ENCODE measurements around the gene ISOC2. TPM values are rescaled to one million over a fixed set of nuclear protein-coding genes. Genes with fewer than 3 reads are reported as not detected.

Gene ISOC2
- total RNA-seq, 3 donors from 2014 or later: 42.7 to 71.5 (median 57.0) TPM

DNA sequence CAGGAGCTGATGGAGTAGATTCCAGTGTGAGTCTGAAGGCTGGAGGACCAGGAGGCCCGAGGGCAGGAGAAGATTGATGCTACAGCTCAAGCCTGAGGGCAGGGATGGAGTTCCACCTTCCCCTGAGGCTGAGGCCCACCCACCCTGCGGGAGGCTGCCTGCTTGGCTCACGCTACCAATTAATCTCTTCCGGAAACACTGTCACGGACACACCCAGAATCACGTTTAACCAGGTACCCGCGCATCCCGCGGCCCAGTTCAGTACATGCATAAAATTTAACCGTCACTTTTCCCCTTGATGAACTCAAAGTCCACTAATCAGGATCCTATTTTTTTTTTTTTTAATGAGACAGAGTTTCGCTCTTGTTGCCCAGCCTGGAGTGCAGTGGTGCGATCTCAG is 9.8 kb upstream of the ISOC2 start:
- no peaks in the 10 kb centered on the region for H3K27me3 ChIP-seq
- intact Hi-C loops (cut with DNase I; ENCODE audit: low total_unique reads): loop anchor here (10.0 kb wide), 1 partner anchor 1486 kb away; no protein-coding TSS in a partner anchor
- H3K36me3 ChIP-seq: no peaks in the 10 kb centered on the region
- H3K4me1 ChIP-seq: peaks cover 0 to 4% of the 10 kb centered on the region in 2 donors
- DNase-seq (ENCODE audit: low spot score in 2 of 2): no peak
- TF ChIP-seq, protein P1, sequence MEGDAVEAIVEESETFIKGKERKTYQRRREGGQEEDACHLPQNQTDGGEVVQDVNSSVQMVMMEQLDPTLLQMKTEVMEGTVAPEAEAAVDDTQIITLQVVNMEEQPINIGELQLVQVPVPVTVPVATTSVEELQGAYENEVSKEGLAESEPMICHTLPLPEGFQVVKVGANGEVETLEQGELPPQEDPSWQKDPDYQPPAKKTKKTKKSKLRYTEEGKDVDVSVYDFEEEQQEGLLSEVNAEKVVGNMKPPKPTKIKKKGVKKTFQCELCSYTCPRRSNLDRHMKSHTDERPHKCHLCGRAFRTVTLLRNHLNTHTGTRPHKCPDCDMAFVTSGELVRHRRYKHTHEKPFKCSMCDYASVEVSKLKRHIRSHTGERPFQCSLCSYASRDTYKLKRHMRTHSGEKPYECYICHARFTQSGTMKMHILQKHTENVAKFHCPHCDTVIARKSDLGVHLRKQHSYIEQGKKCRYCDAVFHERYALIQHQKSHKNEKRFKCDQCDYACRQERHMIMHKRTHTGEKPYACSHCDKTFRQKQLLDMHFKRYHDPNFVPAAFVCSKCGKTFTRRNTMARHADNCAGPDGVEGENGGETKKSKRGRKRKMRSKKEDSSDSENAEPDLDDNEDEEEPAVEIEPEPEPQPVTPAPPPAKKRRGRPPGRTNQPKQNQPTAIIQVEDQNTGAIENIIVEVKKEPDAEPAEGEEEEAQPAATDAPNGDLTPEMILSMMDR (IDR thresholded peaks at IDR 0.05): no peak
- TF ChIP-seq POLR2AphosphoS5 (IDR thresholded peaks at IDR 0.05) (no peak), POLR2A (IDR thresholded peaks at IDR 0.05) (no peak)
- no peaks in the 10 kb centered on the region for H3K9me3 ChIP-seq
- H3K27ac ChIP-seq: no peak overlapping the region
- no peak overlapping the region for H3K4me3 ChIP-seq

DNA sequence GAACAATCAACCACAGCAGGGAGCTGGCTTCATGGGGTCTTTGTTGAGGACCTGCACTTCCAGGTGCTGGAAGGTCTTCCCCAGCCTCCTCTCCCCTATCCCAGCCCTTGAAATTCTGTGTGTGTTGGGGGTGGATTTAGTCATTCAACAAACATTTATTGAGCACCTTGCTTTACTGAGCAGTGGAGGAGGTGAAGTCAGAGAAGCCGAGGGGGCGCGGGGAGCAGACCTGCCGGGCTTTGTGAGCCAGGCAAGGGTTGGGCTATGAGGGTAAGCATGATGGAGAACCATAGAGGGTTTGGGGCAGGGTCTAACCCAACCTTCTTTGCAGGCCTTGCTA is 6.6 kb upstream of the ISOC2 start:
- Histone ChIP-seq H3K9me3 (no peaks in the 10 kb centered on the region), H3K4me3 (no peak overlapping the region), H3K27me3 (no peaks in the 10 kb centered on the region), H3K27ac (no peak overlapping the region), H3K4me1 (no peaks in the 10 kb centered on the region), H3K36me3 (no peaks in the 10 kb centered on the region)
- DNase-seq (ENCODE audit: low spot score in 2 of 2): no peak
- intact Hi-C loops (cut with DNase I; ENCODE audit: low total_unique reads): no loop called here
- TF ChIP-seq, protein P1 (IDR thresholded peaks at IDR 0.05): no peak

DNA sequence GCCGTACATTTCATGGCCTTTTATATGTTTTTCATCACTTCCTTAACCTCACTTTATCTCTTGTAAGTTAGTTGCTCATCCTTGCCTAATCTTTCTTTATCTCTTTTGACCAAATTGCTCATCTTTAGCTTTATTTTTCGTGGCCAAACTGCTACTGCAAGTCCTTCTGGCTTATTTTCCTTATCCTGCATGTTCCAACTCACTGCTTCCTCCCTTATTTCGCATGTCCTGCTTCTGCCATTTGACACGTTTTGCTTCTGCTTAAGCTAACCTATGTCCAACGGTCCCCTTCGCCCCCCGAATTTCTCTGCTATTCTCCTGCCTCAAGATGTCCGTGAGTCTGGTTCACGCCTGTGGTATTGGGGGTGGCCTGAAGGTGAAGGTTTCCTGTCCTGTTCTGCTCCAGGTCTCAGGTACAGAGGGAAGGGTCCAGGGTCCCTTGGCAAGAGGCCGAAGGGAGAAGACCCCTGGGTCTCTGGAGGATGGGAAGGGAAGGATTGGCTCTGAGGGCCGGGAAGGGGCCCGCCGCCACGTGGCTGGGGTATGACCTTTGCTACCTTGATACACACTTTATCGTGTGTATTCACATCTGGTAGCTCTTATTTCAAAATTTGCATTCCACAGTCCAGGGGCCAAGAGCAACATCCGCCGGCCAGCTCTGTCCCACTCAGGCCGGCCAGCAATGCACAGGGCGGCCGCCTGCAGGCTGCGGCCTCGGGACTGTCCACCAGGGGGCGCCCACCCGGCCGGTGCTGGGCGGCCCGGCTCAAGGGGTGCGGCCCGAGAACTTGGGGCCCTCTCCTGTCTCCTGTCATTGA is 6.0 kb upstream of the ISOC2 start:
- Histone ChIP-seq H3K4me1 (no peaks in the 10 kb centered on the region), H3K4me3 (no peak overlapping the region), H3K27ac (peak overlapping the region in 1 of 2 donors; percentile 14), H3K36me3 (no peaks in the 10 kb centered on the region), H3K9me3 (no peaks in the 10 kb centered on the region), H3K27me3 (no peaks in the 10 kb centered on the region)
- no peak for DNase-seq (ENCODE audit: low spot score in 2 of 2)
- peak in 1 of 3 donors; percentile 27 for TF ChIP-seq POLR2AphosphoS5 (IDR thresholded peaks at IDR 0.05)
- TF ChIP-seq, protein P1 (IDR thresholded peaks at IDR 0.05): peak; percentile 89 to 94 (median 91)
- no peak for TF ChIP-seq POLR2A (IDR thresholded peaks at IDR 0.05)
- intact Hi-C loops (cut with DNase I; ENCODE audit: low total_unique reads): no loop called here

DNA sequence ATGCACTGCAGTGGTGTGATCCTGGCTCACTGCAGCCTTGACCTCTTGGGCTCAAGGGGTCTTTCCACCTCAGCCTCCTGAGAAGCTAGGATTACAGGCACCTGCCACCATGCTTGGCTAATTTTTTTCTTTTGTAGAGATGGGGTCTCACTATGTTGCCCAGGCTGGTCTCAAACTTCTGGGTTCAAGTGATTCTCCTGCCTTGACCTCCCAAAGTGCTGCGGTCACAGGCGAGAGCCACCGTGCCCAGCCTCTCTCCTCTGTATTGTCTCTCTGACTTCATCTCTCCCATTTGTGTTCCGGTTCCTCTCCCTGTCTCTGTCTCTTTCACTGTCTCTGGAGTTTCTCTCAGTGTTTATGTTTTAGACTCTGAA is 4.8 kb upstream of the ISOC2 start:
- Histone ChIP-seq H3K27me3 (no peaks in the 10 kb centered on the region), H3K36me3 (no peaks in the 10 kb centered on the region), H3K9me3 (no peaks in the 10 kb centered on the region), H3K4me1 (no peaks in the 10 kb centered on the region), H3K4me3 (no peak overlapping the region), H3K27ac (no peak overlapping the region)
- DNase-seq (ENCODE audit: low spot score in 2 of 2): no peak
- intact Hi-C loops (cut with DNase I; ENCODE audit: low total_unique reads): no loop called here
- TF ChIP-seq POLR2AphosphoS5 (IDR thresholded peaks at IDR 0.05) (no peak), POLR2A (IDR thresholded peaks at IDR 0.05) (no peak)

DNA sequence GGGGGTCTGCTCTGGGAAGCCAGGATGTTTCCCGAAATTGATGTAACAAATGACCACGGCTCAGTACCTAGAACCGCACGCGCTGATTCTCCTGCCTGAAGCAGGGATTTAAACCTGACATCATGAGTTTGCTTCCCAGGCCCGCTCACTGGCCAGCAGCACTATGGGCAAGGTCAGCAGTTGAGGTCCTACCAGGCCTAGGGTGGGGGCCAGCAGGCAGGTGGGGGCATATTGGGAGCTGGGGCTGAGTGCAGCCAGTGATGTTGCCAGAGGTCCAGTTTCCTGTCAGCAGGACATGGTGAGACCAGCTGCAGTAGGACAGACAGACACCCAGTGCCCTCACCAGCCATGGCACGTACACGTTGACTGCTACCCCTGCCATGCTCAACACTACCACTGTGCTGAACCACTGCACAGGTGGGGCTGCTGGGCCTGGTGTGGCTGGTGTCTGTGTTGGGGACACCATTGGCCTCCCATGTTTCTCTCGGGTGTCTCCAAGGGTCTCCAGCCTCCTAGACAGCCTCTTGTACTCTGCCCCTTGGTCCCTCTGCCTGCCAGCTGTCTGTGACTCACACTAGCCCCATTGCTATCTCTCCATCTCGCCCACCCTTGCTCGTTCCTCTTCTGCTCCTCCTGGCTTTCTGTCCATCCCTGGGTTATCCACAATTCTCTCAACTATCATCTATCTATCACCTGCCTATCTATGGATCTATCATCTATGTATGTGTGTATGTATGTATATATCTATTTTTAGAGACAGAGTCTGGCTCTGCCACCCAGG is 4.2 kb upstream of the ISOC2 start:
- intact Hi-C loops (cut with DNase I; ENCODE audit: low total_unique reads): no loop called here
- H3K4me3 ChIP-seq: no peak overlapping the region
- H3K9me3 ChIP-seq: no peaks in the 10 kb centered on the region
- H3K4me1 ChIP-seq: no peaks in the 10 kb centered on the region
- TF ChIP-seq POLR2AphosphoS5 (IDR thresholded peaks at IDR 0.05) (no peak), POLR2A (IDR thresholded peaks at IDR 0.05) (no peak)
- TF ChIP-seq, protein P1 (IDR thresholded peaks at IDR 0.05): no peak
- no peak for DNase-seq (ENCODE audit: low spot score in 2 of 2)
- H3K27ac ChIP-seq: no peak overlapping the region
- no peaks in the 10 kb centered on the region for H3K36me3 ChIP-seq
- no peaks in the 10 kb centered on the region for H3K27me3 ChIP-seq
